Activated CD4-positive, alpha-beta memory T cell treated with anti-CD3 and anti-CD28 coated beads for 36 hours (primary cell): ENCODE measurements around the gene CAV2. TPM values are rescaled to one million over a fixed set of nuclear protein-coding genes. Genes with fewer than 3 reads are reported as not detected.

Experiments used
- CTCF ChIA-PET: fragments of 350-600 bp; sonication (Branson Sonifier 250); formaldehyde crosslinking; loops from one replicate; lab custom pipeline; 2021; ENCODE audit warnings: antibody characterized with exemption, inconsistent platforms; lab: Charles Lee
- POLR2A ChIA-PET: fragments of 350-600 bp; sonication (Branson Sonifier 250); formaldehyde crosslinking; loops from one replicate; lab custom pipeline; 2021; ENCODE audit warnings: antibody characterized with exemption; lab: Charles Lee
- DNase-seq: peaks from one replicate; pipeline ENCODE4 v3.0.0-alpha.2; 2020
- H3K27ac Mint-ChIP-seq: one replicate; pipeline ENCODE4 v1.8.0; 2021; ENCODE audit warnings: mixed read lengths
- H3K27me3 Mint-ChIP-seq: one replicate; pipeline ENCODE4 v1.8.0; 2021; ENCODE audit warnings: mixed read lengths
- H3K36me3 Mint-ChIP-seq: one replicate; pipeline ENCODE4 v1.8.0; 2021; ENCODE audit warnings: mixed read lengths
- H3K4me1 Mint-ChIP-seq: one replicate; pipeline ENCODE4 v1.8.0; 2021; ENCODE audit warnings: low read depth, mixed read lengths
- H3K4me3 Mint-ChIP-seq: one replicate; pipeline ENCODE4 v1.8.0; 2021; ENCODE audit warnings: mild to moderate bottlenecking, mixed read lengths
- H3K9me3 Mint-ChIP-seq: one replicate; pipeline ENCODE4 v1.8.0; 2021; ENCODE audit warnings: mixed read lengths
- intact Hi-C: fragments of 100-400 bp; cut with micrococcal nuclease; formaldehyde crosslinking; loops from one replicate; pipeline ENCODE4 v1.15.1; 2023
- total RNA-seq, 2 experiments: library from RNA; stranded (reverse); gene quantifications; one replicate each; pipeline ENCODE4 v1.2.3, GENCODE V29; 2021

Gene CAV2
- total RNA-seq, 2 experiments from 2014 or later = not detected

DNA sequence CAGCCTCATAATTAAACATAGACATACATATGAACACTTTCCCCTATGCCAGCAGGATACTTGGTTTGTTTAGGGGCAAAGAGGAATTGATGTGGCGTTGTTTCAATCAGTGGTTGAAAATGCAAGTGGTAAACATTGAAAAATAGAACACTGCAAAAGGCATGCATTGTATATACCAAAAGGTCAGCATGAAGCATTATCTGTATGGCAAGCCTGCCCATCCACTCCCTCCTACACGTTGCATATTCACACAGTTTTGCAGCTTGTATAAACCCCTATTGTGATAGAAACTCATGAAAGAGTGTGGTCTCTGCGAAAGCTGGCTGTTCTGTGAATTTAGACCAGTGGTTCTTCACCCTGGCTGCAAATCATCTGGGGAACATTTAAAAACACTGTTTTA, 42.4 kb downstream of the CAV2 start:
- Mint-ChIP-seq H3K9me3 (no peaks in the 10 kb centered on the region), H3K4me3 (no peak overlapping the region), H3K27ac (no peak overlapping the region), H3K36me3 (no peaks in the 10 kb centered on the region), H3K27me3 (peaks cover 13% of the 10 kb centered on the region), H3K4me1 (no peaks in the 10 kb centered on the region)
- no peak for DNase-seq
- intact Hi-C loops = no loop called here
- ChIA-PET POLR2A (no interaction called here), CTCF (interaction anchor here (1.3 kb wide), 1 partner anchor 16 kb away, joined by 5 read pairs; no protein-coding TSS in a partner anchor)

DNA sequence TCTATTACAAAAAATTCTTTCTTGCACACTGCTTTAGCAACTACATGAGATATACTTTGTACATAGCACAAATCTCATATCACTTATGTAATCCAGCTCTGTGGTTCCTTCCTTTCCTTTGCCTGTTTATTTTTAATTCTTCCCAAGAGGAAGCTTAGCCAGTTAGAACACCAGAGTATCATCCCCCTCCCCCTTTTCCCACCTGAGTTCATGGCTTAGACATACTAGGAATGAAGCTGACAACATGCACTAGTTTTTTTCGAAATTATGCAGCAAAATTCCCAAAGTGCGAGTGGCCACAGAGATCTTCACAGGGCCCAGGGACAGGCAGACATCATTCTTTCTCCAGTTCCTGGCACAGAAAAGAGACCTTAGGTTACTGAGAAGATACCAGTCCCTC, 43.1 kb downstream of the CAV2 start:
- POLR2A ChIA-PET = no interaction called here
- CTCF ChIA-PET = interaction anchor here (1.3 kb wide), 1 partner anchor 16 kb away, joined by 5 read pairs; no protein-coding TSS in a partner anchor
- H3K27me3 Mint-ChIP-seq = peaks cover 11% of the 10 kb centered on the region

DNA sequence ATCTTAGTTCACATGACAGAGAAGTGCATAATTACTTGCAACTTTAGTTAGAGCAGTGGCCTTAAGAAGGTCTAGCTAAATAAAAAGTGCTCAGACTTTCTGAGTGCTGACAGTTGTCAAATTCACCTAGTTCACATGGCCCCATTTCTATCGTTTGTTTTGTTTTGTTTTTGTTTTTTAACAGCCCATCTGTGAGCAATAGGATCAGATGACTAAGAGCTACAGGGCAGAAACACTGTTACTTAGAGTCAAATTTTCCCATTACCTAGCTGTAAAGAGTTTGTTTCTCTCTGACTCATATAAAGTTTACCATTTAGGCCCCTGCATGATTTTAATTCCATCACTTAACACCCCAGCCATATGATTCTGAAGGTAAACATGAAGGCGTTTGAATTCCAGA, 44.1 kb downstream of the CAV2 start:
- intact Hi-C loops = no loop called here
- ChIA-PET CTCF (no interaction called here), POLR2A (no interaction called here)
- Mint-ChIP-seq H3K9me3 (no peaks in the 10 kb centered on the region), H3K4me3 (no peak overlapping the region), H3K27ac (no peak overlapping the region), H3K36me3 (no peaks in the 10 kb centered on the region), H3K27me3 (peaks cover 11% of the 10 kb centered on the region), H3K4me1 (no peaks in the 10 kb centered on the region)
- no peak for DNase-seq

More for the DNA sequence above, 43.1 kb downstream of the CAV2 start:
- Mint-ChIP-seq H3K36me3 (no peaks in the 10 kb centered on the region), H3K27ac (no peak overlapping the region), H3K4me1 (no peaks in the 10 kb centered on the region), H3K4me3 (no peak overlapping the region), H3K9me3 (no peaks in the 10 kb centered on the region)
- intact Hi-C loops = no loop called here
- DNase-seq = no peak

DNA sequence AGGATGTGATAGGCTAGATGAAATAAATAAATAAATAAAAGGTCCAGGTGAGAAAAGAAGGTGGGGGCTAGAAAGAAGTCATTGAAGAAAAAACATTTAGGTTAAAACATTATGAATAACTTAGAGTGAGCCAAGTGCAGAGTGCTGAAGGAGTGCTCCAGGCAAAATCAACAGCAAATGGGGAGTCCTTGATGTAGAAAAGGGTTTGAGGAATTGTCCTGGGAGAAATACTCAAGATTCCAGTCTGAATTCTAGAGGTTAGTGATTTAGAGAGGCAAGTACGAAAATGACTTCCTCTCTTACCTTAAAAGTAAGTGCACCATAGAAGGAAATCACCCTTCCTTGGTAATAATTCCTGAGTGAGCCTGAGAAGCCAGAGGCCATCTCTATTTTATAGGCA, 44.9 kb downstream of the CAV2 start:
- DNase-seq = no peak
- intact Hi-C loops = no loop called here

DNA sequence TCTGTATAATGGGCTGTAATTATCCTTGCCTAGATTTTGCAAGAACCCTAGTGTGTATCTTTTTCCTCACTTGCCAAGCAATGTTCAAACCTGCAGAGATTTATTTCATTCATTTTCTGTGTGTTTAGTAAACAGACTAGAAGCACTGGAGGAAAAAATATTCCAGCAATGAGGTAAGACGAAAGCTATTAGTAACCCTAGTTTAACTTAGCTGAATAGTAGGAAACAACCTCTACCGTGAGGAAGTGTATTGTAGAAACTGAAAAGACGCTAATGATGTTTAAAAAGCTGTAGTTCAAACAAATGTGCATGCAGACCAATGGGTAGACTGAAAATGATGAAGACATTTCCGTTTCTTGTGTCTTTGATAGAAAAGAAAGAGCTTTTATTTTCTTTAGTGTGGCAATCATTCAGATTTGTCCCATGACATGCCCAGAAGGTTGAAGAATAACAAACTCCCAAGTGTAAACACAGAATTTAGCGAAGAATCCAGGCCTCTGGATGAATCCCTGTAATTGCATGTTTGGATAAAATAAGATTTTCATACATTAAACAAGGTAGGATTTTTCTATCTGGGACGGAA, 46.0 kb downstream of the CAV2 start:
- Mint-ChIP-seq H3K27me3 (peaks cover 9% of the 10 kb centered on the region), H3K4me1 (no peaks in the 10 kb centered on the region), H3K36me3 (no peaks in the 10 kb centered on the region), H3K9me3 (no peaks in the 10 kb centered on the region), H3K27ac (no peak overlapping the region), H3K4me3 (no peak overlapping the region)
- no peak for DNase-seq
- intact Hi-C loops = no loop called here
- ChIA-PET POLR2A (no interaction called here), CTCF (interaction anchor here (1.0 kb wide), 1 partner anchor 19 kb away, joined by 3 read pairs; no protein-coding TSS in a partner anchor)

More for the DNA sequence above, 44.9 kb downstream of the CAV2 start:
- Mint-ChIP-seq H3K27ac (no peak overlapping the region), H3K27me3 (peaks cover 9% of the 10 kb centered on the region), H3K36me3 (no peaks in the 10 kb centered on the region), H3K4me3 (no peak overlapping the region), H3K4me1 (no peaks in the 10 kb centered on the region), H3K9me3 (no peaks in the 10 kb centered on the region)
- ChIA-PET POLR2A (no interaction called here), CTCF (no interaction called here)

DNA sequence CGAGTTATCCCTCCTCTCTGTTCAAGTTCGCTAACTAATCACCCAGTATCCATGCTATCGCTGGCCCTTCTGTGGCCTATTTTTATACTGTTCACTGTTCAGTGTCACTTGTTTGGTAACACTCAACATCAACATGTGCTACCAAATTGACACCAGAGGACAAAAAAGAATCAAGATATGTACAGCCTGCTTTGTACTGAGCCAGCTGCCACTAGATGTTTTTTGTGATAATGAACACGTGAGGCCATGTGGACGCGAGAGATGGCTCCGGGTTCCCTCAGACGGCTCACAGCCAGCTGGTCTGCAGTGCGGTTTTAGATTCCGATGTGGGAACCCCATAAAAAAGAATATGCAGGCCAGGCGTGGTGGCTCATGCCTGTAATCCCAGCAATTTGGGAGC, 46.5 kb downstream of the CAV2 start:
- CTCF ChIA-PET = interaction anchor here (1.0 to 1.3 kb wide), 2 partner anchors 20 to 41 kb away, joined by 3 read pairs; no protein-coding TSS in a partner anchor

DNA sequence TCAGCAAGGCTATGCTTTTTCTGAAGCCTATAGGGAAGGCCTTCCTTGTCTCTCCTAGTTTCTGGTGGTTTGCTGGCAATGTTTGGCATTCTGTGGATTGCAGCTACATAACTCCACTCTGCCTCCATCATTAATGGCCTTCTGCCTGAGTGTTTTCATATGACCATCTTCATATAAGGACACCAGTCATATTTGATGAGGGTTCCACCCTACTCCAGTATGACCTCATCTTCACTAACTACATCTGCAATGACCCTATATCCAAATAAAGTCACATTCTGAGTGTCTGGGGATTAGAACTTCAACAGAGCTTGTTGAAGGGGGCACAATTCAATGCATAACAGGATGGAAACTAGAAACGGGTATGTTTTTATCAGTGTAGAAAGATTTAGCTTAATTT, 47.4 kb downstream of the CAV2 start:
- Mint-ChIP-seq H3K4me1 (no peaks in the 10 kb centered on the region), H3K36me3 (no peaks in the 10 kb centered on the region), H3K27me3 (peaks cover 6% of the 10 kb centered on the region), H3K4me3 (no peak overlapping the region), H3K27ac (no peak overlapping the region), H3K9me3 (no peaks in the 10 kb centered on the region)
- ChIA-PET CTCF (interaction anchor here (1.3 kb wide), 1 partner anchor 40 kb away, joined by 3 read pairs; no protein-coding TSS in a partner anchor), POLR2A (no interaction called here)
- intact Hi-C loops = no loop called here
- DNase-seq = no peak

More for the DNA sequence above, 46.5 kb downstream of the CAV2 start:
- no peak overlapping the region for H3K27ac Mint-ChIP-seq
- POLR2A ChIA-PET = no interaction called here
- no peak overlapping the region for H3K4me3 Mint-ChIP-seq
- H3K36me3 Mint-ChIP-seq = no peaks in the 10 kb centered on the region
- H3K27me3 Mint-ChIP-seq = peaks cover 8% of the 10 kb centered on the region
- no peaks in the 10 kb centered on the region for H3K9me3 Mint-ChIP-seq
- DNase-seq = no peak
- intact Hi-C loops = no loop called here
- no peaks in the 10 kb centered on the region for H3K4me1 Mint-ChIP-seq

DNA sequence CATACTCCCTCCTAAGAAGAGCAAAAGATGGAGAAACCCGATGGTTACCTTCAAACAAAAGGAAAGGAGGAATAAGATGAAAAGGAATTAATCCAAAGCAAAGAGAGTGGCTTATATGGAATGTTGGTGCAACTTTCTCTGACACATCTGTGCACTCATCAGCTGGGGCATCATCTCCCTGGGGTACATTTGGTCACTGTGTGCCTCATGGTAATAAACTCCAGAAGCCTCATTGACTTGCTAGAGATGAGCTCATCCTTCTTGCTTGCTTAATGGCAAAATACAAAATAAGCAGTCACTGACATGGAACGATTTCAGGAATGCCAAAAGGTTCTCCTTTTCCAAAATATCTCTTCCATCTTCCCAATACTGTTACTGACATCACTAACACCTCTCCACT, 47.8 kb downstream of the CAV2 start:
- CTCF ChIA-PET = interaction anchor here (1.3 kb wide), 1 partner anchor 39 kb away, joined by 3 read pairs; no protein-coding TSS in a partner anchor
- H3K36me3 Mint-ChIP-seq = no peaks in the 10 kb centered on the region
- no peaks in the 10 kb centered on the region for H3K9me3 Mint-ChIP-seq
- no peaks in the 10 kb centered on the region for H3K4me1 Mint-ChIP-seq
- H3K27me3 Mint-ChIP-seq = peaks cover 6% of the 10 kb centered on the region
- H3K27ac Mint-ChIP-seq = no peak overlapping the region
- POLR2A ChIA-PET = no interaction called here
- H3K4me3 Mint-ChIP-seq = no peak overlapping the region
- intact Hi-C loops = no loop called here
- DNase-seq = no peak

DNA sequence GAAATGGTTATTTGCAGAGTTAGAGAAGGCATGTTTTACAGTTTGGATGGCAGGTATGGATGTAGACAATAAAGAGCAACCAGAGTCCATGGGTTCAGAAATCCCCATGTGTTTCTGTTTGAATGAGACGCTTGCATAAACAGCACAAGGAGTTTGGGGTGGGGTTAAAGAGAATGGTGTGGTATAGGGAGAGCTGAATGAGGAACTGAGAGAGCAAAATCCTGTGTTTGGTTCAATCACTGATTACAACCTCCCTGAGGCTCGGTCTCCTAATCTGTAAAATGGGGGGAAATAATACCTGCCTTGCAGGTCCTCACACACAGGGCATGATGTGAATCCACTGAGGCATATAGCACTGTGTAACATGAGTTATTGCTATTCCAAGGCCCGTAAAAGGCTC, 49.0 kb downstream of the CAV2 start:
- Mint-ChIP-seq H3K27ac (no peak overlapping the region), H3K9me3 (no peaks in the 10 kb centered on the region), H3K36me3 (no peaks in the 10 kb centered on the region), H3K4me3 (no peak overlapping the region), H3K27me3 (peaks cover 6% of the 10 kb centered on the region), H3K4me1 (no peaks in the 10 kb centered on the region)
- ChIA-PET CTCF (no interaction called here), POLR2A (no interaction called here)
- intact Hi-C loops = no loop called here
- DNase-seq = no peak

DNA sequence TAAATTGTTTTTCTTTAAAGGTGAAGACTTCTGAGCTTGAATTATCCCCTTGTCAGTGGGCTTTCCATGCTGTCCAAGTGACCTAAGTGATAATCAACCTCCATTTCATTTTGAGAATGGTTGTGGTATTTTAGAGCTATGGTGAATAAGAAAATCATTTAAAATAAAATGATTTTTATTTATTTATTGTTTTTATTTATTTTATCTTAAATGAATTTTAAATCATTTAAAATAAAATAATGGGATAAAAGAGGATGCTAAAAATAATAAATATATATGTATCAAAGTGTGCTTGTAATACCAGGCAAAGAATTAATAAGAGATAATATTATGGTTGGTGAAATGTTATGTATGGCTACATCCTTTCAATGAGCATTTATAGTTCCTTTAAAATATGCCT, 49.8 kb downstream of the CAV2 start:
- intact Hi-C loops = no loop called here
- H3K4me3 Mint-ChIP-seq = no peak overlapping the region
- H3K27ac Mint-ChIP-seq = no peak overlapping the region
- no peak for DNase-seq
- POLR2A ChIA-PET = no interaction called here
- H3K36me3 Mint-ChIP-seq = no peaks in the 10 kb centered on the region
- no peaks in the 10 kb centered on the region for H3K4me1 Mint-ChIP-seq
- peaks cover 5% of the 10 kb centered on the region for H3K27me3 Mint-ChIP-seq
- CTCF ChIA-PET = no interaction called here
- H3K9me3 Mint-ChIP-seq = no peaks in the 10 kb centered on the region

DNA sequence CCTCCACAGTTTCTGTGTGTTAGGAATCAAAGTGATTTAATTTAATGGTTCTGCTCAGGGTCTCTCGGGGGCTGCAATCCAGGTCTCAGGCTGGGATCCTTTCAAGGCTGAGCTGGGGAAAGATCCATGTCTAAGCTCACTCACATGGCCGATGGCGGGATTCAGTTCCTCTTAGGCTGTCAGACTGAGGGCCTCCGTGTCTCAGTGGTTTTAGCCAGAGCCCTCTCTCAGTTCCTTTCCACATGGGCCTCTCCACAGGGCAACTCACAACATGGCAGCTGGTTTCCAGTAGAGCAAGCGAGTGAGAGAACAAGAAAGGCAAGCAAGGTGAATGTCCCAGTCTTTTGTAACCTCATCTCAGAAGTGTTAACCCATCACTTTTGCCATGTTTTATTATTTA, 52.2 kb downstream of the CAV2 start:
- POLR2A ChIA-PET = no interaction called here
- Mint-ChIP-seq H3K4me1 (no peaks in the 10 kb centered on the region), H3K27ac (no peak overlapping the region), H3K9me3 (no peaks in the 10 kb centered on the region), H3K27me3 (peaks cover 16% of the 10 kb centered on the region), H3K36me3 (no peaks in the 10 kb centered on the region), H3K4me3 (no peak overlapping the region)
- CTCF ChIA-PET = no interaction called here
- DNase-seq = no peak
- intact Hi-C loops = no loop called here

DNA sequence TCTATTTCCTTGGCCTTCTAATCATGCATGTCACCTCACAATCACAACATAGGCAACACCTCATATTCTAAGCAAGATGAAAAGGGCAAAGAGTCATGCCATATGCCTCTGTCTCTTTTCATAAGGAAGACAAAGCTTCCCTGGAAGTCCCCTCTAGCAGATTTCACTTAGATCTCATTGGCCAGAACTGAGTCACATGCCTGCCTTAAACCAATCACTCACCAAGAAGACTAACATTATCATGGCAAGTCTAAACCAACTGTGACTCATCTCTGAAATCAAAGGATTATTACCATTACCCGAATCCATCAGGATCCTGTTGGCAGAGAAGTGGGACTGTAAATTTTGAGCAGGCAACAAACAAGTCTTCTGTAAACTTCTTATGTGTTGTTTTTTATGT, 53.1 kb downstream of the CAV2 start:
- CTCF ChIA-PET = no interaction called here

More for the DNA sequence above, 53.1 kb downstream of the CAV2 start:
- DNase-seq = no peak
- H3K36me3 Mint-ChIP-seq = no peaks in the 10 kb centered on the region
- POLR2A ChIA-PET = no interaction called here
- H3K9me3 Mint-ChIP-seq = no peaks in the 10 kb centered on the region
- peaks cover 18% of the 10 kb centered on the region for H3K27me3 Mint-ChIP-seq
- no peak overlapping the region for H3K4me3 Mint-ChIP-seq
- intact Hi-C loops = no loop called here
- H3K27ac Mint-ChIP-seq = no peak overlapping the region
- H3K4me1 Mint-ChIP-seq = no peaks in the 10 kb centered on the region
